Lower leg skin (tissue), 3 donors: ENCODE measurements around the gene SF3B5.

Source experiments
- CTCF ChIP-seq, 3 donors: fragments of 450-650 bp; IDR thresholded peaks; one replicate each; pipeline ENCODE4 v1.5.1; 2016; ENCODE audit warnings: antibody characterized with exemption in 3 of 3, mild to moderate bottlenecking in 3 of 3, moderate library complexity in 2 of 3
- POLR2A ChIP-seq, 2 donors: fragments of 450-650 bp; IDR thresholded peaks; one replicate each; pipeline ENCODE4 v1.6.1; 2016 to 2017; ENCODE audit warnings: antibody characterized with exemption in 2 of 2, mild to moderate bottlenecking in 1 of 2, moderate library complexity in 1 of 2

GRCh38 chr6:144134176-144134575, 38.8 kb upstream of the SF3B5 start:
- TF ChIP-seq CTCF (IDR thresholded peaks at IDR 0.05): no peak
- no peak for TF ChIP-seq POLR2A (IDR thresholded peaks at IDR 0.05)
